Ureter (tissue), 1 donor: ENCODE results near the gene PPP2R1B. TPM values are rescaled to one million over a fixed set of nuclear protein-coding genes. Genes with fewer than 3 reads are reported as not detected.

Experiments
- DNase-seq: peaks from one replicate; pipeline ENCODE4 v3.0.0-alpha.2; 2020; ENCODE audit warnings: low spot score
- total RNA-seq: library from RNA; stranded (reverse); gene quantifications from one replicate; pipeline ENCODE4 v1.2.4, GENCODE V29; 2023
- donor health status: DM: yes; HTN: yes; CAD: no.

Gene PPP2R1B
- total RNA-seq, 1 donor from 2014 or later, result 27.5 TPM

DNA sequence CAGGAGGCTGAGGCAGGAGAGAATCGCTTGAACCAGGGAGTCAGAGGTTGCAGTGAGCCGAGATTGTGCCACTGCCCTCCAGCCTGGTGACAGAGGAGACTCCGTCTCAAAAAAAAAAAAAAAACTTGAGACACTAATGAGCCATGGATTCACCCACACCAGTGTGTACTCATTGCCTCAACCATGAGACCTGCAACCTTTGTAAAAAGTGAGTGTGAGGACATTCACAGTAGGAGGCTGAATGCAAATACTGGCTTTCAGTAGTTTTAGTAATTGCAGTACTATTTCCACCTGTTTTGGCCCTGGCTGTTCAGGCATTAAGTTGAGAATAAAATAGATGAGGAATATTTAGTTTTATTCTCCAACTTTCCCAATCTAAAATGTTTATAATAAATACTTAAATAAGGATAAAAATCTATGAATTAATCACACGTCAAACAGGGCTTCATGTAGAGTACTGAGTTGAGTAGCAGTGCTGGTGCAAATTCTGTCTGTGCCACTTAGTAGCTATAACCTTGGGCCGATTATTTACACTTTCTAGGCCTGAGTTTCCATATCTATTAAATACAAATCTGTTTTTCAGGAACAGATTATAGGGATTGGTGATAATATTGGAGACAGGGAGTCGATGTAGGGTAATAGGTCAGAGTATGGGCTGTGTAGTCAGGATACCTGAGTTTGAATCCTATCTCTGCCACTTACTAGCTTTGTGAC is 72.8 kb downstream of the PPP2R1B start:
- no peak for DNase-seq

DNA sequence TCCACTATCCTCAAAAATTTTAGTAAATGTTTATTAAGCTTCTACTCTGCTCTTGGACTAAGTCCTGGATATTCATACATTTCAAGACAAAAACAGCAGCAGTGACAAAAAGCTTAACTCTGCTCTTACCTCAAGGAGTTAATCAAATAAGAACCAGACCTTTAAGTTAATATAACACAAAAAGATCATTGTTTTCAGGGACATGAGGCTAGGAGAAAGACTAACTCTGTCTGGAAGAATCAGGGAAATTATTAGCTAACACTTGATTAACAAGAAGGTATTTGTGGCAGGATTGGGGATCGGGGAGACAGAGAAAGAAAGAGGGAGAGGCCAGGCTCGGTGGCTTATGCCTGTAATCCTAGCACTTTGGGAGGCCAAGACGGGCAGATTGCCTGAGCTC is 74.4 kb downstream of the PPP2R1B start:
- no peak for DNase-seq

DNA sequence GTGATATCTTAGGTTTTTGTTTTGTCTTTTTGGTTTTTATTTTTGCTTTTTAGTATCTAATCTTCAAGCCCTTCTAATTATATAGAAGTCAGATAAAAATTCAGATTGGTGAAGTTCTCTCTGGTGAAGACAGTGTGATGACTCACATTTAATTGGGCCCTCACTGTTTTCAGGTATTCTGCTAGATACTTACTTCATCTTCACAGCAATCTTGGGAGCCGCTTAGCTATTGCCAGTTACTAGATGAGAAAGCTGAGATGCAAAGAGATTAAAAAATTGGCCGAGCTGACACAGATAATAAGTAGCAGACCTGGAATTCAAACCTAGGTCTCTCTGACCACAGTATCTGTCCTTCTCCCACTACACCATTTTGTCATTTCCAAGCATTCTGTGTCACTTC is 75.0 kb downstream of the PPP2R1B start:
- no peak for DNase-seq

DNA sequence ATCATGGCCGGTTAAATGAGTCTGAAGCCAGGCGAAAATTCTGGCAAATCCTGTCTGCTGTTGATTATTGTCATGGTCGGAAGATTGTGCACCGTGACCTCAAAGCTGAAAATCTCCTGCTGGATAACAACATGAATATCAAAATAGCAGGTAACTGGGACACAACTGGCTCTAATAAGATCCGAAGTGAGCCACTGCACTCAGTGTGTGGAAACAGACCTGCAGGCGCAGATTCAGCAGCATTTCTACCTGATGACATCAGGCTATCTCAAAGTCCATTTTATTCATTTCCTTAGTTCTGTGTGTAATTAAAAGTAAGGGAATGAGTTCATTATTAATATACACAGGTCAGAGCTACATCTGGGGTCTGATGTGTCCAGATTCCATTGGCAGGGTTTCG is 78.2 kb downstream of the PPP2R1B start:
- no peak for DNase-seq

DNA sequence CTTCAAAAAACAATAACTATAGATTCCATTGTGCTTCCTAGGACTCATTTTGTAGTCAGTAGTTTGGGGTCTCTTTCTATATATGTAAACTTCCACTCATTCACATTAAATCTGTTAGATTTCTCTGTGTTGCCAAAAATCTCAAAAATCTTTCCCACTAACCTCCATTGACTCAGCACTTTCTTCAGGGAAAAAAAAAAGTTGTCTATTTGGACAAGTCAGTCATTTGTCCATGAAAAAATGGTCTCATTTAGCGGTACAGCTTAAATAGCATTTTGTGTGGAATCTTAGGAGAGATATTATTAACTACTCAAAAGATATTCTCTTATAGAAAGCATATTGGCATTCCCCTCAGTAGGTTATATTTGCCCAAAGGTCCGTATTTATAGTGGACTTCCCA is 81.9 kb downstream of the PPP2R1B start:
- DNase-seq, result no peak

DNA sequence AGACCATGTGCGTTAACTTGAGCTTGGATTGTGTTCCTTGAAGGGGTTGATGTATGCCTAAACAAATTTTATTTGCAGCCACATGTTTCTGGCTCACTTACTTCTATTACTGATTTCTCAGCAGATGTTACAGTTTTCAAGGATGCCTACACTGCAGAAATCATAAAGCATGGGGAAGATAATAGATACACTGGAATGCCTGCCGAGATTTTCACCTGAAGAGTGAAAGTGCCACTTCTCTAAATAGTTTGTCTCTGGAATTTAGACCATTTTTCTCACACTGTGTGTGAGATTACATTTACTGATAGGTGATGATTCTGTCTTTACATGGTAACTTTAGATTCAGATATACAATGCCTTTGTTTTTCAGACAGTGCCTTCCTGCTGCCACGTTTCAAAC is 82.4 kb downstream of the PPP2R1B start:
- DNase-seq, result no peak

DNA sequence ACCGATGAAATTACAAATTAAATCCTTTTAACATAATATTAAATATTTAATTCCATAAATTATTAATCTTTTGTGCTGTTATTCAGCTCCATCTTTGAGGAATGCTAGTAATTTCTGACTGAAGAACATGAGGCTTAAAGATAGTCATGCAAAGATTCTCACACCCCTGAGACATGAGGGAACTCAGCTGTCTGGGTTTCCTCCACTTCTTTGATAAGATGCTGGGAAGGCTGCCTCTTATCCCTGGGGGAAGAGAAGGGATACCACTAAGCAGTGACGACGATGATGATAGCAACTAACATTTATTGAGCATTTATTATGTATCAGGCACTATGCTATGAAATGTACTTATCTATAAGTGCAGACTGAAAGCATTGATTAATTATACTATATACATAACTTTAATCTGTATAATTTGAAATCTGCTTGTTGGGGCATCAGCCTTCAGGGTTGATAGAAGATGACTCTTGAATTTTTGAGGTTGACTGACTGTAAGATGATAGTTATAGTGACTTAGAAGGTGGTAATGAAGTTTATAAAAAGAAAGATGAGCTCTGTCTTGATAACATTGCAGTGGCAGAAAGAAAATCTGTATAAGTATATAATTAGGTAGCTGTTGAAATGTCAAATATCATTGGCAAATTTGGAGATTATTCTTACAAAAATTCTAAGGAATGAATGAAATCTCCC is 85.6 kb downstream of the PPP2R1B start:
- DNase-seq, result no peak

Other genes starting within 250 kb of the PPP2R1B start
- gene LAYN, start 225.7 kb downstream of the PPP2R1B start, total RNA-seq, result 8.6 TPM
- gene SIK2, start 163.9 kb downstream of the PPP2R1B start, total RNA-seq, result 20.7 TPM
- gene ALG9, start 105.2 kb upstream of the PPP2R1B start, total RNA-seq, result 33.5 TPM
- 3.8 TPM for gene FDXACB1, start 112.8 kb upstream of the PPP2R1B start, total RNA-seq
- 50.9 TPM for gene CFAP68, start 113.2 kb upstream of the PPP2R1B start, total RNA-seq
- 106 TPM for gene CRYAB, start 145.4 kb upstream of the PPP2R1B start, total RNA-seq
- gene HSPB2, start 146.3 kb upstream of the PPP2R1B start, total RNA-seq, result 0.83 TPM
- 8.5 TPM for gene C11orf52, start 152.5 kb upstream of the PPP2R1B start, total RNA-seq
- 24.7 TPM for gene DIXDC1, start 171.0 kb upstream of the PPP2R1B start, total RNA-seq